Keratinocyte (primary cell): ENCODE measurements around the gene GYG2. TPM values are rescaled to one million over a fixed set of nuclear protein-coding genes. Genes with fewer than 3 reads are reported as not detected.

Experiments used
- DNase-seq: peaks from one replicate; pipeline ENCODE4 v3.0.0-alpha.2; 2011; ENCODE audit warnings: low read depth, missing footprints, low spot score
- FAIRE-seq: peaks from 2 replicates; lab custom pipeline; 2011; peaks lifted over from hg19 to GRCh38; lab: Jason Lieb, UNC
- H2AFZ ChIP-seq: 2 replicates; pipeline ENCODE4 v1.6.0; 2012; ENCODE audit warnings: low read length, control low read depth, inconsistent platforms; ENCODE audit not compliant: control insufficient read depth
- H3K27ac ChIP-seq: 2 replicates; pipeline ENCODE4 v1.5.1; 2011; ENCODE audit warnings: low read length; ENCODE audit not compliant: control insufficient read depth, insufficient read depth
- H3K27me3 ChIP-seq: 3 replicates; pipeline ENCODE4 v1.6.0; 2011; ENCODE audit warnings: low read length; ENCODE audit not compliant: control insufficient read depth, insufficient read depth; ENCODE audit errors: extremely low read depth
- H3K36me3 ChIP-seq, 2 experiments: 2 replicates in 1 of 2; 3 replicates in 1 of 2; pipeline ENCODE4 v1.5.1; 2011; ENCODE audit warnings: low read length in 2 of 2, mild to moderate bottlenecking in 1 of 2; ENCODE audit not compliant: control insufficient read depth in 2 of 2, insufficient read depth in 2 of 2; ENCODE audit errors: extremely low read depth in 1 of 2
- H3K4me1 ChIP-seq: 3 replicates; pipeline ENCODE4 v1.5.1; 2011; ENCODE audit warnings: low read length; ENCODE audit not compliant: control insufficient read depth, insufficient read depth; ENCODE audit errors: extremely low read depth
- H3K4me2 ChIP-seq: 3 replicates; pipeline ENCODE4 v1.6.0; 2011; ENCODE audit warnings: low read depth, low read length; ENCODE audit not compliant: control insufficient read depth, insufficient read depth; ENCODE audit errors: extremely low read depth
- H3K4me3 ChIP-seq, 3 experiments: fragments of 200-600 bp in 1 of 3; sonication (generic) in 1 of 3; 2 replicates in 2 of 3; 3 replicates in 1 of 3; pipeline ENCODE4 v1.5.1; 2011 to 2016; ENCODE audit warnings: low read length in 3 of 3, mild to moderate bottlenecking in 3 of 3, control low read depth in 2 of 3, inconsistent platforms in 1 of 3, low read depth in 1 of 3, mixed read lengths in 1 of 3, mixed run types in 1 of 3, moderate library complexity in 1 of 3; ENCODE audit not compliant: control insufficient read depth in 2 of 3, insufficient read depth in 2 of 3; ENCODE audit errors: extremely low read depth in 1 of 3
- H3K79me2 ChIP-seq: 2 replicates; pipeline ENCODE4 v1.6.0; 2012; ENCODE audit warnings: low read length; ENCODE audit not compliant: control insufficient read depth, insufficient read depth
- H3K9ac ChIP-seq: 3 replicates; pipeline ENCODE4 v1.6.0; 2011; ENCODE audit warnings: low read length; ENCODE audit not compliant: control insufficient read depth, insufficient read depth; ENCODE audit errors: extremely low read depth
- H3K9me1 ChIP-seq: 3 replicates; pipeline ENCODE4 v1.6.0; 2011; ENCODE audit warnings: low read length; ENCODE audit not compliant: control insufficient read depth, insufficient read depth; ENCODE audit errors: extremely low read depth
- H3K9me3 ChIP-seq: 2 replicates; pipeline ENCODE4 v1.5.1; 2012; ENCODE audit warnings: low read depth, low read length; ENCODE audit not compliant: control insufficient read depth
- H4K20me1 ChIP-seq: 3 replicates; pipeline ENCODE4 v1.6.0; 2011; ENCODE audit warnings: low read length; ENCODE audit not compliant: control insufficient read depth, insufficient read depth; ENCODE audit errors: extremely low read depth
- EZH2 ChIP-seq: IDR thresholded peaks from one replicate; pipeline ENCODE4 v1.6.1; 2012; ENCODE audit warnings: inconsistent platforms, mild to moderate bottlenecking, low read length, moderate library complexity
- dilution Hi-C: fragments of 300-500 bp; cut with MboI; formaldehyde crosslinking; loops from one replicate; pipeline ENCODE4 v1.7.0; 2020; ENCODE audit warnings: low sequenced_read_pairs; ENCODE audit not compliant: extremely low pct_ligation_motif_present
- polyA plus RNA-seq, 5 experiments: library from polyadenylated mRNA; depleted of rRNA in 3 of 5; stranded (reverse) in 3 of 5; stranded (forward) in 1 of 5; unstranded in 1 of 5; fragments of >200 nt; gene quantifications; 1 replicate in 1 of 5; 2 replicates in 3 of 5; 3 replicates in 1 of 5; pipeline versions ENCODE4 v1.2.1 to v1.2.3, GENCODE V29; 2011 to 2012; ENCODE audit warnings: missing spikeins in 2 of 5, low read depth in 1 of 5, low replicate concordance in 1 of 5
- TF ChIP-seq, protein P1 (sequence below), 3 experiments: IDR thresholded peaks in 1 of 3; conservative IDR thresholded peaks in 1 of 3; optimal IDR thresholded peaks in 1 of 3; 2 replicates in 2 of 3; 3 replicates in 1 of 3; pipeline versions ENCODE3 to v1.5.1; 2011; ENCODE audit warnings: low read length in 3 of 3, mild to moderate bottlenecking in 3 of 3, moderate library complexity in 2 of 3, control low read depth in 1 of 3, inconsistent platforms in 1 of 3; ENCODE audit not compliant: insufficient read depth in 2 of 3; ENCODE audit errors: extremely low read depth in 1 of 3

GYG2 gene
- polyA plus RNA-seq, 1 donor (not counting 4 experiments of a cell fraction or from before 2014, with no cell fraction given): not detected

DNA sequence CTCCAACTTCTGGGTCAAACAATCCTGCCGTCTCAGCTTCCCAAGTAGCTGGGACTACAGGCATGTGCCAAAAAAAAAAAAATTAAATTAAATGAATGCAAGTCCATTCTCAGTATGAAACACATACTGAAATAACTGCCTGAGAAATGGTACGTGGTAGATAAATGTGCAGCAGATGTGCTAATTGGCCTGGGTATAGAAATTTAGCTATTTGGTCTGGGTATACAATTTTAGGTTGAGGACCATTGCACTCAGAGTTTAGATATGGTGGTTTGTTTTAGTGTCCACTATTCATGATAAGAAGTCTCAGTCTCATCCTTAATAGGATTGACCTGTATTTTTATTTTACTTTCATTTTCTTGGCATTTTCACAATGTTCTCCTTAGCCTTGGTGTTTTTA lies 9.2 kb downstream of the GYG2 start:
- Histone ChIP-seq H3K4me2 (no peak overlapping the region), H2AFZ (no peak overlapping the region), H3K36me3 (no peaks in the 10 kb centered on the region), H4K20me1 (no peaks in the 10 kb centered on the region), H3K79me2 (no peaks in the 10 kb centered on the region), H3K4me3 (no peak overlapping the region), H3K27me3 (no peaks in the 10 kb centered on the region), H3K27ac (no peak overlapping the region), H3K9me3 (peaks cover 2% of the 10 kb centered on the region), H3K9ac (no peak overlapping the region), H3K4me1 (no peaks in the 10 kb centered on the region), H3K9me1 (no peaks in the 10 kb centered on the region)
- no peak for TF ChIP-seq EZH2
- TF ChIP-seq, protein P1, sequence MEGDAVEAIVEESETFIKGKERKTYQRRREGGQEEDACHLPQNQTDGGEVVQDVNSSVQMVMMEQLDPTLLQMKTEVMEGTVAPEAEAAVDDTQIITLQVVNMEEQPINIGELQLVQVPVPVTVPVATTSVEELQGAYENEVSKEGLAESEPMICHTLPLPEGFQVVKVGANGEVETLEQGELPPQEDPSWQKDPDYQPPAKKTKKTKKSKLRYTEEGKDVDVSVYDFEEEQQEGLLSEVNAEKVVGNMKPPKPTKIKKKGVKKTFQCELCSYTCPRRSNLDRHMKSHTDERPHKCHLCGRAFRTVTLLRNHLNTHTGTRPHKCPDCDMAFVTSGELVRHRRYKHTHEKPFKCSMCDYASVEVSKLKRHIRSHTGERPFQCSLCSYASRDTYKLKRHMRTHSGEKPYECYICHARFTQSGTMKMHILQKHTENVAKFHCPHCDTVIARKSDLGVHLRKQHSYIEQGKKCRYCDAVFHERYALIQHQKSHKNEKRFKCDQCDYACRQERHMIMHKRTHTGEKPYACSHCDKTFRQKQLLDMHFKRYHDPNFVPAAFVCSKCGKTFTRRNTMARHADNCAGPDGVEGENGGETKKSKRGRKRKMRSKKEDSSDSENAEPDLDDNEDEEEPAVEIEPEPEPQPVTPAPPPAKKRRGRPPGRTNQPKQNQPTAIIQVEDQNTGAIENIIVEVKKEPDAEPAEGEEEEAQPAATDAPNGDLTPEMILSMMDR (optimal IDR thresholded peaks at IDR 0.05 in 1 of 3, IDR thresholded peaks at IDR 0.05 in 1 of 3, conservative IDR thresholded peaks at IDR 0.05 in 1 of 3; ENCODE audit: extremely low read depth in 1 of 3, insufficient read depth in 2 of 3, low read length in 3 of 3): no peak
- dilution Hi-C loops: no loop called here
- DNase-seq (no peak), FAIRE-seq (no peak)

DNA sequence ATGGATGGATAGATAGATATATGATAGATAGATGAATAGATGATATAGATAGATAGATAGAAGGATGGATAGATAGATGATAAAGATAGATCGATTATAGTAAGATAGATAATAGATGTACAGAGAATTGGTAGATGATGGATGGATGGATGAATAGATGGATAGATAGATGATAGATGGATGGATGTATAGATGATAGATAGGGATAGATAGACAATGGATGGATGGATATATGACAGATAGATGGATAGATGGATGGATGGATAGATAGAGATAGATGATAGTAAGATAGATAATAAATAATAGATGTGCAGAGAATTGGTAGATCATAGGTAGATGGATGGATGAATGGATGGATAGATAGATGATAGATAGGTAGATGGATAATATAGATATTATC lies 12.2 kb downstream of the GYG2 start:
- no peak for FAIRE-seq
- H3K4me2 ChIP-seq: no peak overlapping the region
- H3K4me3 ChIP-seq: no peak overlapping the region
- no peak overlapping the region for H3K27ac ChIP-seq
- no peaks in the 10 kb centered on the region for H3K36me3 ChIP-seq
- no peaks in the 10 kb centered on the region for H3K9me1 ChIP-seq
- no peak overlapping the region for H3K9ac ChIP-seq
- no peak for DNase-seq
- H3K4me1 ChIP-seq: no peaks in the 10 kb centered on the region
- no peaks in the 10 kb centered on the region for H3K79me2 ChIP-seq
- no peaks in the 10 kb centered on the region for H4K20me1 ChIP-seq
- H3K9me3 ChIP-seq: peaks cover 2% of the 10 kb centered on the region
- dilution Hi-C loops: no loop called here
- no peaks in the 10 kb centered on the region for H3K27me3 ChIP-seq
- H2AFZ ChIP-seq: no peak overlapping the region
- TF ChIP-seq, protein P1 (optimal IDR thresholded peaks at IDR 0.05 in 1 of 3, IDR thresholded peaks at IDR 0.05 in 1 of 3, conservative IDR thresholded peaks at IDR 0.05 in 1 of 3; ENCODE audit: extremely low read depth in 1 of 3, insufficient read depth in 2 of 3, low read length in 3 of 3): no peak
- no peak for TF ChIP-seq EZH2
